Measurements from ENCODE around the gene ZDHHC1.
"Not testable (repeated sequence)": the region's sequence is repeated elsewhere in the genome, so short reads cannot be mapped to it uniquely, and the experiment has no call there.

The ZDHHC1 gene

DNA sequence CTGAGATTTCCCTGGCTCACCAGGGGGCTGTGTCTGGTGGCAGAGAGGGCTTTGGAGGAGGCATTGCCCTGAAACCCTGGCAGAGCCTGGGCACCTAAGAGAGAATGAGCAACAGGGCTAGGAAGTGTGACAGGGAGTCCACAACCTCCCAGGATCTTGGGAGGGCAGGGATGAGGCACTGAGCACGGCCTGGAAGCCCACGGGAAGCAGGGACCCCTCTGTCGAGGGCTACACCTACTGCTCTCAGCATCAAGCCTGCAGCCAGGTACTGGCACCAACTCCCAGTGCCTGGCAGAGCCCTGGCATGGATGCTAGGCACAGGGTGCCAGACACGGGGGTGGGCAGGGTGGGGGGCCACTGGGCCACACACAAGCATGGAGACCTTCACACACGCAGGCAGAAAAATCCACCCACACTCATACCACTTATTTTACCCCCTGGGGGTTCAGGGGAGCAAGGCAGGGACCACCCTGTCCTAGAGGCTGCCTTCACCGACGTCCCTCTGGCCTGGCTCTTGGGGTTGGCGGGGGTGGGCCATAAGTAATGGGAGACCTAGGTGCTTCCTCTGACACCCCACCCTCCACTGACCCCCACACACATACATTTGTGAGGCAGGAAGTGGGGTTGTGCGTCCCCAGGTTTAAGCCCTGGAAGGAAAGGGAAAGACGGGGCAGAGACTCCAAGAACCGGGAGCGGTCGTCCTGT is 13.7 kb upstream of the ZDHHC1 start:
- DNase-seq, result no peak

DNA sequence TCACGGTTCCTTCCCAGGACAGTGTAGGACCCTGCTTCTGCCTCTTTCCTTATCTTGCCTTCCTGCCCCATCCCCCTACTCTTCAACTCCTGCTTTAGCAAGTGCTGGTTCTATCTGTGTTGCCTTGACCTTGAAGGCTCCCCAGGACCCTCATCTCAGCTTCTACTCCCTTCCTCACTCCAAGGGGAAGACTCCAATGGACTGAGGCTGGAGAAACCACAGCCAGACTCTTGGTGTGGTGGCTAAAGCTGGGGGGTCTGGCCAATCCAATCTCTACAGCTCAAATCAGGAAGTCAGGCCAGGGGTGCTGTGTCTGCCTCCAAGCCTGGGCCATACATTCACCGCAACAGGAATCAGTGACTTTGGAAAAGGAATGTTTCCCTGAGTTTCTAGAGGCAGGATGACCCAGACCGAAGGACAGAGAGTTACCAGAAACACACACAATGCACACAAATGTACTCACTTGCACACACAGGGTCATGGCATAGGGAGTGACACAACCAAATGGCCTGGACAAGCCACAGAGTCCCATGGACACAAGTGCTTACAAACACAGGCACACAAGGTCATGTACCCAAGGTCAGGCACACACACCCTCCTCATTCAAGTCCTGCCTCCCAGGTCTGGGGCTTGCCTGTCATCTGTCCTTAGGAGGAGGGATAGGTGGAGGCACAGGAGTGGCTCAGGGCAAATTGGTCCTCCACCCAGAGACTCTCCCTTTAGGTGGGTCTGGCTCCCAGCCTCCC is 12.9 kb upstream of the ZDHHC1 start:
- DNase-seq, result no peak

DNA sequence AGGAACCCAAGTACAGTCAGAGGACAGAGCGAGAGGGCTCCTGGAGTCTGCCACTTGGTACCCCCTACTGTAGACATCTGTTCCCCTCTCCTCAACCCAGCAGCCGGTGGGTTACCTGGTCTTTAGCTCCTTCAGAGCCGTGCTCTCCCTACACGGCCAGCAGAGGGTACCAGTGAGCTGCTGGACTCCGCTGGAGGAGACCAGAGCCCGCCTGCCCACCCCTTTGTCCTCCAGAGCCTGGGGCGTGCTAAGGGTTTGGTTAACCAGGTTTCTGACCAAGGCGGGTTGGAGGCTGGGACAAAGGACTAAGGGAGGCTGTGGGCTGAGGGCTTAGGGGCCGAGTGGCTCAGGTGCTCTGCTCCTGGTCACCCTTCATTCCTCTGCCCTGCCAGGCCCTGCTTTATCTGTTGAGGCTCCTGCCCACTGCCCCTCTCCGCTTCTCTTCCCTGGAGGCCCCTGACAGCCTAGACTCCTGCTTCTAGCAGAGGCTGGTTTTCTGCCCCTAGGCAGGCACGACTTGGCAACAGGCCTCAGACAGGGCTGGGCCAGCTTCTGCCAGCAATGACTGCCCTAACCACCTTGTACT is 12.0 kb upstream of the ZDHHC1 start:
- peak; percentile 52 for DNase-seq

DNA sequence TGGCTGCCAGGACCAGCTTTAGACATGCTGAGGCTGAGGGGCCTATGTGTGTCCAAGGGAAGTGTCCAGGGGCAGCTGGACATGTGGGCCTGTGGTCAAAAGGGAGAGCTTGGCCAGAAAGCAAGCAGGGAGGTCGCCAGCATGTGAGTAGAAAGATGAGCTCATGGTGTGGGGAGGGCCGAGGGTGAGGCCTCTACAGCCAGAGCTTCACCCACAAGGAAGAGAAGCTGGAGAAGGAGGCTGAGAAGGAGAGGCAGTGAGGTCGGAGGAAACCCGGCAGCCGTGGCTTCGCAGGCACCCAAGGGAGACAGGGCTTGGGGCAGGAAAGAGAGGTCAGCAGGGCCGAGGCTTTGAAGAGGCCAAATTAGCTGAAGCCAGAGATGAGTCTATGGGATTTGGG is 10.7 kb upstream of the ZDHHC1 start:
- no peak for DNase-seq

DNA sequence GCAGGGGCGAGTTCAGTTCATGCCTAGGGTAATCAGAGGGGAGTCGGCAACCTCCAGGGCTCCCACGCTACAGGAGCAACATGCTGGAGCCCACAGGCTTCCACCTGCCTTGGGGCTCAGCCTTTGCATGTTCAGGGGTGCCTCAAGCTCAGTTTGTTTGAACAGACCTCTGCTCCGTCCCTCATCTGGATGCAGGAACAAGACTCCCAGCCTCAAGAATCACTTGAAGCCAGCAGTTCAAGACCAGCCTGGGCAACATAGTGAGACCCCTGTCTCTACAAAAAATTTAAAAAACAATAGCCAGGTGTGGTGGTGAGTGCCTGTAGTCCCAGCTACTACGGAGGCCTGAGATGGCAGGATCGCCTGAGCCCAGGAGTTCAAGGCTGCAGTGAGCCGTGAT is 9.7 kb upstream of the ZDHHC1 start:
- no peak for DNase-seq

DNA sequence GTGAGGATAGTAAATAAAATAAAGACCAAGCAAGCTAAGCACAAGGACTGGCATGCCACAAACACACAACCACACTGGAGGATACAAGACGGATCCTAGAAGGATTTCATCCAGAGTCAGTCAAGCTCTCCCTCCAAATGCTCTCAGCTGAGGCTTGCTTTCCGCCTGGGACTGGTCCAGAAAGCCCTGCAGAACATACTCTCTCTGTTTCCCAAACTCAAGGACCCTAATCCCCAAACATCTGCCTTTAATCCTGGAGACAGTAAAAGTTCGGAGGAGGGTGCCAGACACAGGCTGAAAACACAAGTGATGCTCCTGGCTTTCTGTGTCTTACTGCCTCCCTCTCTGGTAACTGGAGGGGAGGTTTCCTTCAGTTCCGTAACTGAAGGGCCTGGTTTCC is 9.3 kb upstream of the ZDHHC1 start:
- no peak for DNase-seq

DNA sequence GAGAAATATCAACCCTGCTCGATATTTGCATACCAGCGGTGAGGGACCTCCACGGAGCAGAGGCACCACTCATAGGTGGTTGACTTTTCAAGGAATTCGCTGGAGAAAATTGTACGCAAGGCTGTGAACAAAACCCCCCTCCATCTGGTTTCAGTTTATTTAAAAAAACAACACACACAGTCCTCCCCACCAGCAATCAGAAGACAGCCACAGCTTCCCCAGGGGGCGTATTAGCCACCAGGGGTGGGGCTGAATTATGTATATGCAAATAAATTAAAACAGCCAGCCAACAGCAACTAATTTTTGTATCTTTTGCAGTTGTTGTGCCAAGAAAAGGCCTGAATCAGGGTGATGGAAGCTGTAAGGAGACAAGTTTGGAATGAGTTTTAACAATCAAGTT is 8.8 kb upstream of the ZDHHC1 start:
- no peak for DNase-seq

DNA sequence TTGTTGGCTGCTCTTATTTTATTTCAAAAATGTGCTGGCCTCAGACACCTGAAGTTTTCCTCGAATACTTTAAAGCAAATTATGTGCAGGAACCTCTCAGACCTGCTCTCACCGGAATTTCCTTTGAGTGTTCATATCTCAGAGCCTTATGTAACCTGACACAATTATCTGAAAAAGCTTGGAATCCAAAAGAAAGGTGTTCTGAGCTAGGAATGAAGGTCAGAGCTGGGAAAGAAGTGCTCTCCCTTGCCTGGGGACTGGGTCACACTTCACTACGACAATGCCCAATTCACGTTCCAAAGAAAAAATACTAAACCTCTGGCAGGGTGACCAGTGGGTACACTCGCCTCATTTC is 8.0 kb upstream of the ZDHHC1 start:
- DNase-seq, result no peak

DNA sequence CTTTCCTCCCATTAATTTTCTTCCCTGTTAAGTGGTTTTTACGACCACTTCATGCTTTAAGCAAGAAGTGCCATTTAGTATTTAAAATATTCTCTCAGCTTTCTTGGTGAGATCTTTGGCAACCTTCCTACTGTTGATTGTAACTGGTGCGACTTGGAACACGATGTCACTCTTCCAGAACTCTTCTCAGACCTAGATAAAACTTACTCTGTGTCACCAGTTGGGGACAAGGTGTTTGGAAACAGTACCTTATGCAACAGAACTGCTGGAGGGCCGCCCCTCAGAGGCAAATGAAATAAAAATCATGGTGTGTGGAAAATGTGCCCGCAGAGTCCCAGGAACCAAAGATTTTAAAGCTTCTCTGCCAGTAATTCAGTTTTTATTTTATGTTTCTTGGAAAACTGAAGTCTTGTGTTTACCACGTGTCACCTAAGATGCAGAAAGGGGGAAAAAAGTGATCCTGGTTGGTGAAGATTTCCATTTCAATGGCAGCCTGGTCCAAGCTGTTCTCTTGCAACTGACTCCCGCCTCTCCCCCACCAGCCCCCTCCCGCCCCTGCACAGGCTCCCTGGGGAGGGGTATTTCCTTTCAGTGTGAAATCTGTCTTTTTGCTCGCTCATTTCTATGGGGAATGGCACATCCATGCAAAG is 7.5 kb upstream of the ZDHHC1 start:
- DNase-seq, result no peak

DNA sequence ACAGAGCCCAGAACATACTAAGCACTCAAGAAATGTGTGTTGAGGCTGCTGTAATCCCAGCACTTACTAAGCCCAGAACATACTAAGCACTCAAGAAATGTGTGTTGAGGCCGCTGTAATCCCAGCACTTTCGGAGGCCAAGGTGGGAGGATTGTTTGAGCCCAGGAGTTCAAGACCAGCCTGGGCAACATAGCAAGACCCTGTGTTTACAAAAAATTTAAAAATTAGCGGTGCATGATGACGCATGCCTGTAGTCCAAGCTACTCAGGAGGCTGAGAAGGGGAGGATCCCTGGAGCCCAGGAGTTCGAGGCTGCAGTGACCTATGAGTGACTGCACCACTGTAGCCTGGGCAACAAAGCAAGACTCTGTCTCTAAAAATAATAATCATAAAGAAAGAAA is 6.7 kb upstream of the ZDHHC1 start:
- DNase-seq, result no peak

DNA sequence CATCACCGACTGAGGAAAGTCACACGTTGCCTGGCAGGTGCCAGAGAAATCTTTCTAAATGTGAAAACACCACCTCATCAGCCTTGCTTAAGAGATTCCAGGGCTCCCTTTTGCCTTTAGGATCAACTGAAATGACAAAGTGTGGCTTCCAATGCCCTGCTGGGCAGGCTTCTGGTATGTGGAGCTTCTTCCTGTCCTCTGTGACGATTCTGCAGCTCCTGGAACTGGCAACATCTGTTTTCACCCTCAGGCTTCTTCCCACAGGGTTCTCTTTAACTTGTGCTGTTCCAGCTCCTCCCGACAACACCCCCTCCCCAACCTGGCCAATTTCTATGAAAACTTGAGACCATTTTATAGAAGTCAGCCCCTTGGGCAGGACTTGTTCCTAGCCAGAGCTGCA is 4.8 kb upstream of the ZDHHC1 start:
- DNase-seq, result no peak

DNA sequence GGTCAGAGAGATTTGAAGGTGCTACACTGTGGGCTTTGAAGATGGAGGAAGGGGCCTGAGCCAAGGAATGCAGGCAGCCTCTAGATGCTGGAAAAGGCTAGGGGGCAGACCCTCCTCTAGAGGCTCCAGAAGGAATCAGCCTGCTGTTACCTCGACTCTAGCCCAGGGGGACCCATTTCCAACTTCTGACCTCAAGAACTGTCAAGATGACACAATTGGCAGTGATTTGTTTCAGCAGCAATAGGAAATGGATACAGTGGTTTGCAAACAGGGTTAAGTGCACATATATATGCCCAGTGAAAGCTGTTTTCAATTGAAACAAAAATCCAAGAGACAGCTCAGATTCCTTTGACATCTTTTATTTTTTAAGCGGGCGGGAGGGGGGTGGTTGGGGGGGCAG is 3.7 kb upstream of the ZDHHC1 start:
- no peak for DNase-seq

DNA sequence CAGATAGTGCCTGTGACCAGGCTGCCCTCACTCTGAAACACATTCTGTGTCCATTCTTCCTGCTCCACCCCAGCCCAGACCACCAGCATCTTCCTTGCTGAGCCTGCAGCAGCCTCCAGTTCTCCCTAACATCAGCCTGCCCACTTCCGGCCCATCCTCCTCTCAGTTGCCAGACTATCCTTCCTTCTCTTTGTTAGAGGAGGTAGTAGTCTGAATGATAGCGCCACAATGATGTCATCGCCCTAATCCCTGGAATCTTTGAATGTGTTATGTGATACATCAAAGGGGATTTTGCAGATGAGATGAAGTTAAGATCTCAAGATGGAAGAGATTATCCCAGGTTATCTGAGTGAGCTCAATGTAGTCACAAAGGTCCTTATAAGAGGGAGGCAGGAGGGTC is 3.2 kb upstream of the ZDHHC1 start:
- DNase-seq, result no peak

DNA sequence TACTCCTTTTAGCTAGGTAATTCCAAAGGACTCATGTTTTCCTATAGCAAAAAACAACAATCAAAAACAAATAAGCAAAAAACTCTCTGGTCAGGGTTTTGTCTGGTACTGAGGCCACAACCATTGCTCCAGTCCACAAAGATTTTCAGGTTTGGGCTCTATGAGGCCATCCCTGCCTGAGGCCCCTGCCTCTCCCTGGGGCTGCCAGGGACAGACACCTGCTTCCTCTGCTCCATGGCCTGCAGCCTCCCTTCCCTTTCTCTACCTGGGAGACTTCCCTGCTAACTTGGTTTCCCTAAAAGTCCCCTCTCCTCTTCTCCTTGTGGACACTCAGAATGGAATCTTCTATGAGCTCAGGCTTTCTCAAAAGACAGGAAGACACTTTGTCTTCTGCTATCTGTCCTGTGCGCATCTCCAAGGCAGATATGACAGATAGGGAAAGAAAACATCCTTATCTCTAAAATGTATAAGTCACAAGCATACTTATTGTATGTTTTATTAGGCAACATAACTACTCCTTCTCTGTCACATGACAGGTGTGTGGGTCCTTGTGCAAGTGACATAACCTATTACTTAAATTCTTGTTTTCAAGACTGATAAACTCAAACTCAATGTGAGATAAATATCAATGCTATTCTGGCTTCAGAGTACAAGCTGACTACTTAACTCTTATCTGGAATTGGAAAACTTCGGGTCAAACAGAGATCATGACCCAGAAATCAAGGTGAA is 1.2 kb upstream of the ZDHHC1 start:
- no peak for DNase-seq

DNA sequence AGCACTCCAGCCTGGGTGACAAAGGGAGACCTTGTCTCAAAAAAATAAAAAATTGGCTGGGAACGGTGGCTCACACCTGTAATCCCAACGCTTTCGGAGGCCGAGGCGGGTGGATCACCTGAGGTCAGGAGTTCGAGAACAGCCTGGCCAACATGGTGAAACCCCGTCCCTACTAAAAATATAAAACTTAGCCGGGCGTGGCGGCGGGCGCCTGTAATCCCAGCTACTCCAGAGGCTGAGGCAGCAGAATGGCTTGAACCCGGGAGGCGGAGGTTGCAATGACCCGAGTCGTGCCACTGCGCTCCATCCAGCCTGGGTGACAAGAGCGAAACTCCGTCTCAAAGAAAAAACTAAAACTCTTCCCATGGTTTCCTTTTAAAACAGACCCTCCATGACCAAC is 856 bp downstream of the ZDHHC1 start:
- not testable (repeated sequence) for DNase-seq

DNA sequence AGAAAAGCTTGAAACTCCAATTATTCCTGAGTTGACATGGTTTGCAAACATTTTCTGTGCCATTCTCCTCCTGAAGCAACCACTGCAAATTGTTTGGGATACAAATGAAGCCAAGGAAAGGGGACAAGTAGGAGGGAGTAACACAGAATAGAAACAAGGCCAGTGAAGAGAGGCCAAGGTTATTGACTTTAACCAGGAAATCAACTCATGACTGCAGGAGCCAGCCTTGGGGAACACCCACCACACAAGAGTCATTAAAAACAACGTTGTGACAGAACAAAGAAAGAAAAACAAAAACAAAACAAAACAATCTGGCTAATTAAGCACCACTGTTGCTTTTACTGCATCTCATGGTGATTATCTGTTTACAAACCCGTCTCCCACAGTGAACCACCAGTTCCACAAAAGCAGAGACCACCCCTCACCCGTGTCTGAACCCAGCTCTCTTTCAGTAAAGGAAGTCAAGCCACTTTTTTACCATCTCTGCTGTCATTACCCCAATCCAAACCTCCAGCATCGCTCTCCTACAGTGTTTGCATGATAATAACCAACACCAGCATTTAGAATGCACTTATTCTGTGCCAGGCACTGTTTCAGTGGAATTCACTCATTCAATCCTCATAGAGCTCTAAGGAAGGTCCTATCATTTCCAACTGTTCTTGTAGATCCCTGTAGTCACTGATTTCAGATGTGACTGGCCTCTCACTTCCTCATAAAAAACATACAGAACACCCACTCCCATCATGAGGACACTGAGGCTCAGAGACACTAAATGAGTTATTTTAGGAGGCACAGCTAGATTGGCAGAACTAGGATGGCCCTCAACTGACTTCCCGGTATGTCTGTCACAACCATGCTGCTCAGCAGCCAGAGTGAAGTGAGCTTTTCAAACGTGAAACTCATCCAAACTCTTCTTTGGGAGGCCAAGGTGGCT is 2.0 kb downstream of the ZDHHC1 start:
- no peak for DNase-seq

DNA sequence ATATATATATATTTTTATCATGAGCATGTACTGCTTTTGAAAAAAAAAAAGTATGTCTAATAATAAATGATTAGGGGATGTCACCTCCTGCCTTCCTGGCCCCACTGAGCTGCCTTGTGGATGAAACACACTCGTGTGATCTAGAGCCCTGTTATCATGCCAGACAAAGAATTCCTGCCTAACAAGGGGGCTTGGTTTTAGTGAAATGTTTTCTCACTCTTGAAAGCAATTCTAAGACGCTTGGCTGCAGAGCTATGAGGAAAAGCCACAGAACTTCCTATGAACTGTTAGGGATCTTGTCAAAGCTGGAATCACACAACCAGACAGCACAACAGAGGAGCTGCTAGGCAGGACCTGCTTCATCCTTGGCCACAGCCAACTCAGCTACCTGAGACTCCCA is 4.0 kb downstream of the ZDHHC1 start:
- DNase-seq, result no peak

DNA sequence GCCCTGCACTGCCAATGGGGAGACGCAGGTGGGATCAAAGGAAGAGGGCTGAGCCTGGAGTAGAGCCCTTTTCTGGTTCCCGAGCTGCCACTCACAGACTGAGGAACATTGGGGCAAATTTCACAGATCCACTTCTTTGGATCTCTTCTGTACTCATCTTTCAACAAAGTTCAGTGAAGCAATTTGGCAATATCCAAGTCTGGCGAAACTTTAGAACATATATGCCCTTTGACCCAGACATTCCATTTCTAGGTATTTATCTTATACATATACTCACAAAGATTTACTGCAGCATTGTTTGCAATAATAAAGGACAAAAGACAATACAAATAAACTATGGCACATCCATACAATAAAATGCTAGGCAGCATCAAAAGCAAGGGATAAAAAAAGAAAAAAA is 4.9 kb downstream of the ZDHHC1 start:
- no peak for DNase-seq

DNA sequence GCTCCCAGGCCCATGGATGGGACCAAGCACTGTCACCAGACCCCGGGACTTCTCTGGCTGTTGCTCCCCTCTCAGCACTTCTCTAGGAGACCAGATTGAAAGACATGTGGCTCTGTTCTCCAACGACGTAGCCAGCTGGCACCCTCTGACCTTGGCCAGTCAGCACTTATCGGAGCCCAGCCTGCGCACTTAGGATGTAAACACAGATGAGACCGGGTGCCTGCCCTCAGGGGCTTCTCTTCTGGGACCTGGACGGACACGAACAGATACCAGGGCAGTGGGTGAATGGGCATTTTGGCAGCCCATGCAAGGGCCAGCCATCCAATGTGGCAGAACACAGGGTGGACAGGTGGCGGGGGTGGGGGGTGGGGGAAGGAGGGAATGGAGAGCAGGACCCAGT is 6.6 kb downstream of the ZDHHC1 start:
- DNase-seq, result no peak

DNA sequence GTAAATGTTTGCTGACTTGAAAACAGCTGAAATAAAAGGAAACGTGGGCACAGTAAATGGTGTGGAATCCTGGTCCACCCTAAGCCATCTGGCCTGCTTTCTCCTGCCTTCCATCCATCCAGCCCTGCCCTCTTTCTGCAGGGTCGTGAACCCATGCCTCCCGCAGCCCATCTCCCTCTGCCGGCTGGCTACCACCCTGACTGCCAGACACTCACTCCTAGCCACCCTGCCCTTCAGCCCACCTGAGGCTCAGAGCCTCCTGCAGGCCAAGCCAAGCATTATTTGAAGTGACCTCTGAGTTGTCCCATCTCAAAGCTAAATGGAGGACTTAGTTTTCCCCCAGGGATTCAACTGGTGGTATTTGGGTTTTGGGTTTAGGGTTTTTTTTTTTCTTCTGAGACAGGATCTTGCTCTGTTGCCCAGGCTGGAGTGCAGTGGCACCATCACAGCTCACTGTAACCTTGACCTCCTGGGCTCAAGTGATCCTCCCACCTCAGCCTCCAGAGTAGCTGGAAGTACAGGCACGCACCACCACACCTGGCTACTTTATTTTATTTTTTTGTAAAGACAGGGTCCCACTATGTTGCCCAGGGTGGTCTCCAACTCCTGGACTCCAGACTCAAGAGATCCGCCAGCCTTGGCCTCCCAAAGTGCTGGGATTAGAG is 8.4 kb downstream of the ZDHHC1 start:
- no peak for DNase-seq

DNA sequence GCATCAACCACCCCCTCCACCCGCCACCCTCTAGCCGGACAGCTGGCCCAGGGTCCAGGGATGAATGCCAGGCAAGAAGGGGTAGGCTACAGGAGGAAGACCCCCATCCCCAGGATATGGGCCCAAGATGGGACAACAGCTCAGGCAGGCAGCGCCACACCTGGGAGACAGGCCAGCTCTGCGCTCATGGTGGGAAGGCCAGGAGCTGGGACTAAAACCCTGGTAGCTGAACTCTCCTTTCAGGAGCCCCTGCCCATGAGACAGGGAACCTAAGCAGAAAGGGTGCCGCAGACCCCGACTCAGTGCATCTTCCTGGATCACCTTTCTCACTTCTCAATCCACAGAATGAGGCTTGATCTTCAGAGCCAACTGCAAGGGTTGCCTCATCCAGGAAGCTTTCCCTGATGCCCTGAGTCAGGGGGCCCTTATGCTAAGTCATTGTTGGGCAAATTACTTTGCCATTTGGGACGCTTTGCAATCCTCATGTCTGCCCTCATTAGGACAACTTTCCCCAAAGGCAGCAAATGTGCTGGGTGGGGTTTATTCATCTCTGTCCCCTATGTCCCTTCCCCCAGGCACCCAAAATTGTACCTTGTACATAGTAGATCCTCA is 9.0 kb downstream of the ZDHHC1 start:
- no peak for DNase-seq
